GM23338 (cell line): Measurements from ENCODE around the gene OR52K1. TPM values are rescaled to one million over a fixed set of nuclear protein-coding genes. Genes with fewer than 3 reads are reported as not detected.

Experiments used
- CTCF ChIP-seq, 2 experiments: fragments of 200-600 bp in 1 of 2; sonication (generic) in 1 of 2; conservative IDR thresholded peaks; 2 replicates each; pipeline versions ENCODE4 v1.5.1 to v1.6.1; 2016 to 2017; ENCODE audit warnings: antibody characterized with exemption in 2 of 2, low read depth in 2 of 2, mild to moderate bottlenecking in 2 of 2, moderate library complexity in 1 of 2
- NANOG ChIP-seq: IDR thresholded peaks from 2 replicates; pipeline ENCODE4 v1.6.1; 2016; ENCODE audit warnings: antibody characterized with exemption, borderline replicate concordance
- REST ChIP-seq: IDR thresholded peaks from one replicate; pipeline ENCODE4 v1.6.1; 2018; ENCODE audit warnings: antibody characterized with exemption; ENCODE audit not compliant: unreplicated experiment
- STAT1 ChIP-seq: IDR thresholded peaks from one replicate; pipeline ENCODE4 v1.6.1; 2016; ENCODE audit warnings: antibody characterized with exemption; ENCODE audit not compliant: unreplicated experiment
- ZNF462 ChIP-seq: fragments of 250-450 bp; sonication (Bioruptor Pico); IDR thresholded peaks from 2 replicates; pipeline ENCODE4 v1.5.0; 2020; ENCODE audit warnings: mild to moderate bottlenecking, moderate library complexity
- polyA plus RNA-seq: library from polyadenylated mRNA; unstranded; fragments of >200 nt; fragmentation: Nextera tagmentation; extraction: Ambion mirVana; gene quantifications from 2 replicates; pipeline ENCODE4 v1.2.1, GENCODE V29; 2016
- total RNA-seq: library from RNA; depleted of rRNA; stranded (reverse); fragments of >200 nt; shearing (Covaris generic); gene quantifications from 2 replicates; pipeline ENCODE4 v1.2.3, GENCODE V29; 2014

Gene OR52K1
- total and polyA plus RNA-seq, 2 experiments from 2014 or later, result not detected

GRCh38 chr11:4508886-4509285, 26.4 kb downstream of the OR52K1 start (continued):
- TF ChIP-seq ZNF462, result no peak
- TF ChIP-seq CTCF (conservative IDR thresholded peaks at IDR 0.05; ENCODE audit: low read depth in 2 of 2), result no peak
- TF ChIP-seq STAT1, result no peak
- TF ChIP-seq NANOG, result no peak
- no peak for TF ChIP-seq REST
